Suprapubic skin (tissue), 4 donors: ENCODE measurements around the gene MAN2B2.

Source experiments
- CTCF ChIP-seq, 2 donors: fragments of 200-600 bp in 1 of 2; fragments of 450-650 bp in 1 of 2; sonication (generic) in 1 of 2; IDR thresholded peaks; one replicate each; pipeline ENCODE4 v1.5.1; 2016 to 2019; ENCODE audit warnings: antibody characterized with exemption in 2 of 2, mild to moderate bottlenecking in 1 of 2, moderate library complexity in 1 of 2
- POLR2A ChIP-seq, 2 donors: fragments of 450-650 bp; IDR thresholded peaks; one replicate each; pipeline ENCODE4 v1.6.1; 2017; ENCODE audit warnings: antibody characterized with exemption in 2 of 2, mild to moderate bottlenecking in 2 of 2, moderate library complexity in 2 of 2
- POLR2AphosphoS5 ChIP-seq, 3 donors: sonication (generic); formaldehyde crosslinking; IDR thresholded peaks; one replicate each; pipeline ENCODE4 v1.6.1; 2017; ENCODE audit warnings: antibody characterized with exemption in 3 of 3

- no peak for TF ChIP-seq POLR2A (IDR thresholded peaks at IDR 0.05)
- no peak for TF ChIP-seq POLR2AphosphoS5 (IDR thresholded peaks at IDR 0.05)
- TF ChIP-seq CTCF (IDR thresholded peaks at IDR 0.05) = no peak
Observed at GRCh38 chr4:6591781-6592180, 16.8 kb downstream of the MAN2B2 start.
